22Rv1 (cell line): ENCODE results near the gene ALPI.
A peak's percentile ranks its signal among the peaks of the same experiment; 100 is the strongest.
"Not testable (repeated sequence)": the region's sequence is repeated elsewhere in the genome, so short reads cannot be mapped to it uniquely, and the experiment has no call there.

Experiments used
- H3K27ac ChIP-seq: fragments of 450-650 bp; 2 replicates; pipeline ENCODE4 v1.5.1; 2017
- CTCF ChIP-seq: fragments of 450-650 bp; IDR thresholded peaks from 2 replicates; pipeline ENCODE4 v1.5.1; 2017; ENCODE audit warnings: mild to moderate bottlenecking
- ZFX ChIP-seq: fragments of 450-650 bp; IDR thresholded peaks from 2 replicates; pipeline ENCODE4 v1.6.1; 2017; ENCODE audit warnings: antibody characterized with exemption, borderline replicate concordance

ALPI gene

GRCh38 chr2:232431705-232432590 lies 24.0 kb upstream of the ALPI start:
- no peak overlapping the region for H3K27ac ChIP-seq
- TF ChIP-seq CTCF (no peak), ZFX (no peak)

- TF ChIP-seq ZFX (no peak), CTCF (peak; percentile 15; the same call in 1 of the 2 replicates)
- no peak overlapping the region for H3K27ac ChIP-seq
Observed at GRCh38 chr2:232432598-232433184, 23.3 kb upstream of the ALPI start.

GRCh38 chr2:232433622-232434021 lies 22.3 kb upstream of the ALPI start:
- H3K27ac ChIP-seq: not testable (repeated sequence)

GRCh38 chr2:232434091-232434490 lies 21.9 kb upstream of the ALPI start:
- no peak for TF ChIP-seq ZFX
- TF ChIP-seq CTCF: no peak
- H3K27ac ChIP-seq: no peak overlapping the region

- TF ChIP-seq ZFX (no peak), CTCF (no peak)
- no peak overlapping the region for H3K27ac ChIP-seq
Observed at GRCh38 chr2:232434563-232435374, 21.2 kb upstream of the ALPI start.

GRCh38 chr2:232435375-232435648 lies 20.6 kb upstream of the ALPI start:
- H3K27ac ChIP-seq: no peak overlapping the region

GRCh38 chr2:232435805-232436204 lies 20.1 kb upstream of the ALPI start:
- H3K27ac ChIP-seq: no peak overlapping the region
- no peak for TF ChIP-seq ZFX
- TF ChIP-seq CTCF: no peak

More at GRCh38 chr2:232435375-232435648, 20.6 kb upstream of the ALPI start:
- TF ChIP-seq ZFX (no peak), CTCF (no peak)
